ENCODE results near the gene FAN1.

GRCh38 chr15:30929064-30929669 lies 25.5 kb downstream of the FAN1 start:
- TF ChIP-seq CTCF (conservative IDR thresholded peaks at IDR 0.05; ENCODE audit: low read length): no peak
- TF ChIP-seq EZH2phosphoT487 (IDR thresholded peaks at IDR 0.05; ENCODE audit: borderline replicate concordance): no peak

All from Loucy (cell line).